HepG2 (cell line): ENCODE results near the gene ARHGEF3. TPM values are rescaled to one million over a fixed set of nuclear protein-coding genes. Genes with fewer than 3 reads are reported as not detected.
A peak's percentile ranks its signal among the peaks of the same experiment; 100 is the strongest.

Experiments used
- ATAD3A ChIP-seq: sonication (generic); formaldehyde crosslinking; IDR thresholded peaks from 2 replicates; pipeline ENCODE4 v1.4.0; 2020; ENCODE audit warnings: missing genetic modification reagents
- BCL6 ChIP-seq: IDR thresholded peaks from 2 replicates; pipeline ENCODE4 v1.6.1; 2016; ENCODE audit warnings: missing genetic modification reagents, missing compliant biosample characterization
- HOXA7 ChIP-seq: sonication (generic); formaldehyde crosslinking; IDR thresholded peaks from 2 replicates; pipeline ENCODE4 v1.8.1; 2022; ENCODE audit warnings: mild to moderate bottlenecking, missing genetic modification reagents, moderate library complexity
- KIAA2018 ChIP-seq: sonication (generic); formaldehyde crosslinking; IDR thresholded peaks from 2 replicates; pipeline ENCODE4 v1.5.0; 2020; ENCODE audit warnings: mild to moderate bottlenecking, missing genetic modification reagents, borderline replicate concordance
- MBNL3 ChIP-seq: fragments of 250-450 bp; sonication (Bioruptor Pico); conservative IDR thresholded peaks from 2 replicates; pipeline ENCODE4 v1.8.0; 2022; ENCODE audit warnings: mild to moderate bottlenecking, inconsistent platforms
- MLX ChIP-seq: IDR thresholded peaks from 2 replicates; pipeline ENCODE4 v1.6.1; 2016
- MNT ChIP-seq: fragments of 450-650 bp; IDR thresholded peaks from 2 replicates; pipeline ENCODE4 v1.6.1; 2016
- PBX3 ChIP-seq: sonication (generic); formaldehyde crosslinking; IDR thresholded peaks from 2 replicates; pipeline ENCODE4 v1.8.1; 2023; ENCODE audit warnings: missing genetic modification reagents, inconsistent platforms, borderline replicate concordance
- TRIM22 ChIP-seq: fragments of 450-650 bp; IDR thresholded peaks from 2 replicates; pipeline ENCODE4 v1.6.1; 2017
- ZFP36L2 ChIP-seq: sonication (generic); formaldehyde crosslinking; IDR thresholded peaks from 2 replicates; pipeline ENCODE4 v1.4.0; 2020; ENCODE audit warnings: missing genetic modification reagents
- ZFP82 ChIP-seq: sonication (generic); formaldehyde crosslinking; IDR thresholded peaks from 2 replicates; pipeline ENCODE4 v1.5.1; 2020; ENCODE audit warnings: mild to moderate bottlenecking, missing genetic modification reagents, borderline replicate concordance
- ZKSCAN8 ChIP-seq: IDR thresholded peaks from 2 replicates; pipeline ENCODE4 v1.6.1; 2016; ENCODE audit warnings: borderline replicate concordance, missing genetic modification reagents, missing compliant biosample characterization
- ZNF20 ChIP-seq: sonication (generic); formaldehyde crosslinking; IDR thresholded peaks from 2 replicates; pipeline ENCODE4 v1.4.0; 2020; ENCODE audit warnings: mild to moderate bottlenecking, moderate library complexity, missing genetic modification reagents
- ZNF232 ChIP-seq: sonication (generic); formaldehyde crosslinking; IDR thresholded peaks from 2 replicates; pipeline ENCODE4 v1.4.0; 2020; ENCODE audit warnings: missing genetic modification reagents, borderline replicate concordance
- ZNF263 ChIP-seq: sonication (generic); formaldehyde crosslinking; IDR thresholded peaks from 2 replicates; pipeline ENCODE4 v1.4.0; 2020; ENCODE audit warnings: missing genetic modification reagents
- ZNF3 ChIP-seq: IDR thresholded peaks from 2 replicates; pipeline ENCODE4 v1.7.0; 2017; ENCODE audit warnings: inconsistent platforms
- ZNF615 ChIP-seq: sonication (generic); formaldehyde crosslinking; IDR thresholded peaks from 2 replicates; pipeline ENCODE4 v1.5.0; 2020; ENCODE audit warnings: mild to moderate bottlenecking, missing genetic modification reagents, borderline replicate concordance
- ZNF75D ChIP-seq: sonication (generic); formaldehyde crosslinking; IDR thresholded peaks from 2 replicates; pipeline ENCODE4 v1.8.1; 2023; ENCODE audit warnings: missing genetic modification reagents, mild to moderate bottlenecking, borderline replicate concordance
- ZNF83 ChIP-seq: sonication (generic); formaldehyde crosslinking; IDR thresholded peaks from 2 replicates; pipeline ENCODE4 v1.4.0; 2020; ENCODE audit warnings: missing genetic modification reagents, mild to moderate bottlenecking, borderline replicate concordance
- polyA plus RNA-seq, 8 experiments: library from polyadenylated mRNA; depleted of rRNA in 3 of 8; stranded (reverse) in 7 of 8; unstranded in 1 of 8; fragments of >200 nt; fragmentation: Illumina TruSeq in 4 of 8; extraction: Trizol in 4 of 8; gene quantifications; 2 replicates each; pipeline versions ENCODE4 v1.2.1 to v1.2.3, GENCODE V29; 2011 to 2016; ENCODE audit warnings: low read depth in 4 of 8, missing spikeins in 1 of 8, mixed read lengths in 1 of 8; ENCODE audit not compliant: insufficient read depth in 1 of 8
- total RNA-seq, 5 experiments: library from RNA; depleted of rRNA; stranded (reverse); fragments of >200 nt; fragmentation: Illumina TruSeq; extraction: Trizol; gene quantifications; 2 replicates each; pipeline ENCODE4 v1.2.3, GENCODE V29; 2016; ENCODE audit warnings: low read depth in 1 of 5

The ARHGEF3 gene
- total and polyA plus RNA-seq, 2 of the 13 experiments (the other 11 are each of a cell fraction or from before 2014, with no cell fraction given) = 14.8 to 23.1 TPM

- TF ChIP-seq ZNF615 (CRISPR knock-in tag) (no peak), BCL6 (CRISPR knock-in tag) (peak; percentile 78), ZKSCAN8 (CRISPR knock-in tag) (peak; percentile 97), TRIM22 (no peak), ZNF263 (CRISPR knock-in tag) (no peak), KIAA2018 (no peak), ZNF20 (CRISPR knock-in tag) (no peak), ATAD3A (CRISPR knock-in tag) (no peak), ZNF75D (CRISPR knock-in tag) (no peak), ZNF3 (no peak), ZFP82 (CRISPR knock-in tag) (no peak), PBX3 (CRISPR knock-in tag) (no peak), MLX (CRISPR knock-in tag) (0 out of 2 replicates have a peak, but pooled peaks have one; percentile 15), HOXA7 (CRISPR knock-in tag) (no peak), MBNL3 (CRISPR knock-in tag) (no peak), ZNF232 (CRISPR knock-in tag) (no peak), MNT (no peak), ZFP36L2 (no peak), ZNF83 (CRISPR knock-in tag) (no peak)
Measured at GRCh38 chr3:56758539-56758981, 43.2 kb downstream of the ARHGEF3 start (continued).
